ENCODE data around the gene LYZL1.

DNA sequence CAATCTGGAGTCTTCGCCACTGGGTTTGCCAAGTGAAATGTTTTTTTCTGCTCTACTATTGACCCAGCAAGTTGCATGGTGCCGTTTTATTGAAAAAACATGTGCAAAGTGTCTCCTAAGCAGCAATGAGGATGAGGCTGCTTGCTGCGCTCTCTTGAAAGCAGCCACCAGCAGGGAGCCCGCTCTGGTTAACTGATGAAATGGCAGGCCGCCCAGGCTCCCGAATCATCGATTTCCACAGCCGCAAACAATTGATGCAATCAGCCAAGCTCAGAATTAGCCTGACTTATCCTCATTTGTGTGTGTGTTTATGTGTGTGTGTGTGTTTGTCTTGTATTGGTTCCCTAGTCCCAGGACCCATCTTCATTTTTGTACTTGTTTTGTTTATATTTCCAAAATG lies 22.2 kb upstream of the LYZL1 start:
- TF ChIP-seq, protein P1, sequence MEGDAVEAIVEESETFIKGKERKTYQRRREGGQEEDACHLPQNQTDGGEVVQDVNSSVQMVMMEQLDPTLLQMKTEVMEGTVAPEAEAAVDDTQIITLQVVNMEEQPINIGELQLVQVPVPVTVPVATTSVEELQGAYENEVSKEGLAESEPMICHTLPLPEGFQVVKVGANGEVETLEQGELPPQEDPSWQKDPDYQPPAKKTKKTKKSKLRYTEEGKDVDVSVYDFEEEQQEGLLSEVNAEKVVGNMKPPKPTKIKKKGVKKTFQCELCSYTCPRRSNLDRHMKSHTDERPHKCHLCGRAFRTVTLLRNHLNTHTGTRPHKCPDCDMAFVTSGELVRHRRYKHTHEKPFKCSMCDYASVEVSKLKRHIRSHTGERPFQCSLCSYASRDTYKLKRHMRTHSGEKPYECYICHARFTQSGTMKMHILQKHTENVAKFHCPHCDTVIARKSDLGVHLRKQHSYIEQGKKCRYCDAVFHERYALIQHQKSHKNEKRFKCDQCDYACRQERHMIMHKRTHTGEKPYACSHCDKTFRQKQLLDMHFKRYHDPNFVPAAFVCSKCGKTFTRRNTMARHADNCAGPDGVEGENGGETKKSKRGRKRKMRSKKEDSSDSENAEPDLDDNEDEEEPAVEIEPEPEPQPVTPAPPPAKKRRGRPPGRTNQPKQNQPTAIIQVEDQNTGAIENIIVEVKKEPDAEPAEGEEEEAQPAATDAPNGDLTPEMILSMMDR (conservative IDR thresholded peaks at IDR 0.05; ENCODE audit: low read depth, low read length), result no peak
- no peak for TF ChIP-seq EZH2 (IDR thresholded peaks at IDR 0.05; ENCODE audit: borderline replicate concordance, low read depth, low read length, poor library complexity, severe bottlenecking)

All from A673 (cell line).